ENCODE measurements around the gene PTPRD.

PTPRD gene

GRCh38 chr9:8448226-8448625 lies 2164.6 kb downstream of the PTPRD start:
- DNase-seq = no peak

- no peak for DNase-seq
Measured at GRCh38 chr9:8447601-8448000, 2165.2 kb downstream of the PTPRD start.

GRCh38 chr9:8437876-8438275 lies 2174.9 kb downstream of the PTPRD start:
- peak in 1 of 2 experiments; percentile 4 for DNase-seq

- DNase-seq = no peak
Measured at GRCh38 chr9:8437259-8437658, 2175.5 kb downstream of the PTPRD start.

- DNase-seq = no peak
Measured at GRCh38 chr9:8436786-8437185, 2176.0 kb downstream of the PTPRD start.

- no peak for DNase-seq
Measured at GRCh38 chr9:8434621-8435020, 2178.2 kb downstream of the PTPRD start.

GRCh38 chr9:8432224-8432623 lies 2180.6 kb downstream of the PTPRD start:
- no peak for DNase-seq

GRCh38 chr9:8431505-8431904 lies 2181.3 kb downstream of the PTPRD start:
- no peak for DNase-seq

- DNase-seq = no peak
Measured at GRCh38 chr9:8430945-8431344, 2181.9 kb downstream of the PTPRD start.

- no peak for DNase-seq
Measured at GRCh38 chr9:8429768-8430167, 2183.0 kb downstream of the PTPRD start.

GRCh38 chr9:8429157-8429556 lies 2183.6 kb downstream of the PTPRD start:
- DNase-seq = no peak

- DNase-seq = no peak
Measured at GRCh38 chr9:8428389-8428788, 2184.4 kb downstream of the PTPRD start.

GRCh38 chr9:8424786-8425410 lies 2187.9 kb downstream of the PTPRD start:
- no peak for DNase-seq

GRCh38 chr9:8420416-8420815 lies 2192.4 kb downstream of the PTPRD start:
- no peak for DNase-seq

GRCh38 chr9:8419596-8420275 lies 2193.1 kb downstream of the PTPRD start:
- DNase-seq = no peak

- no peak for DNase-seq
Measured at GRCh38 chr9:8417341-8417740, 2195.5 kb downstream of the PTPRD start.

GRCh38 chr9:8412327-8412726 lies 2200.5 kb downstream of the PTPRD start:
- no peak for DNase-seq

- no peak for DNase-seq
Measured at GRCh38 chr9:8408575-8409190, 2204.1 kb downstream of the PTPRD start.

GRCh38 chr9:8401961-8402705 lies 2210.7 kb downstream of the PTPRD start:
- DNase-seq = no peak

- DNase-seq = no peak
Measured at GRCh38 chr9:8400378-8400777, 2212.4 kb downstream of the PTPRD start.

- DNase-seq = no peak
Measured at GRCh38 chr9:8395022-8395421, 2217.8 kb downstream of the PTPRD start.

GRCh38 chr9:8394341-8394740 lies 2218.5 kb downstream of the PTPRD start:
- DNase-seq = no peak

- no peak for DNase-seq
Measured at GRCh38 chr9:8392866-8393265, 2219.9 kb downstream of the PTPRD start.

- DNase-seq = no peak
Measured at GRCh38 chr9:8391566-8391965, 2221.2 kb downstream of the PTPRD start.
